ENCODE measurements around the gene PKNOX2. TPM values are rescaled to one million over a fixed set of nuclear protein-coding genes. Genes with fewer than 3 reads are reported as not detected.
A peak's percentile ranks its signal among the peaks of the same experiment; 100 is the strongest.

Gene PKNOX2
- total RNA-seq, 1 donor from 2014 or later: 7.6 TPM

- ATAC-seq (no peak), DNase-seq (no peak)
- intact Hi-C loops (cut with micrococcal nuclease): no loop called here
These were observed 125.7 kb downstream of the PKNOX2 start for GRCh38 chr11:125290263-125290662.

GRCh38 chr11:125292100-125292499 lies 127.5 kb downstream of the PKNOX2 start:
- DNase-seq: no peak
- no peak for ATAC-seq
- intact Hi-C loops (cut with micrococcal nuclease): no loop called here

- no peak for ATAC-seq
- intact Hi-C loops (cut with micrococcal nuclease): no loop called here
- DNase-seq: no peak
These were observed 129.0 kb downstream of the PKNOX2 start for GRCh38 chr11:125293596-125293995.

GRCh38 chr11:125295931-125296330 lies 131.4 kb downstream of the PKNOX2 start:
- intact Hi-C loops (cut with micrococcal nuclease): no loop called here
- ATAC-seq (no peak), DNase-seq (peak; percentile 70)

- ATAC-seq (no peak), DNase-seq (no peak)
- intact Hi-C loops (cut with micrococcal nuclease): no loop called here
These were observed 132.9 kb downstream of the PKNOX2 start for GRCh38 chr11:125297346-125297915.

- no peak for ATAC-seq
These were observed 134.6 kb downstream of the PKNOX2 start for GRCh38 chr11:125299061-125299615.

GRCh38 chr11:125299821-125300220 lies 135.3 kb downstream of the PKNOX2 start:
- intact Hi-C loops (cut with micrococcal nuclease): no loop called here
- ATAC-seq (no peak), DNase-seq (no peak)

More at GRCh38 chr11:125299061-125299615, 134.6 kb downstream of the PKNOX2 start:
- no peak for DNase-seq
- intact Hi-C loops (cut with micrococcal nuclease): no loop called here

- DNase-seq (peak; percentile 54), ATAC-seq (peak; percentile 70)
- intact Hi-C loops (cut with micrococcal nuclease): no loop called here
These were observed 136.3 kb downstream of the PKNOX2 start for GRCh38 chr11:125300791-125301218.

- ATAC-seq: no peak
- intact Hi-C loops (cut with micrococcal nuclease): no loop called here
- DNase-seq: no peak
These were observed 136.8 kb downstream of the PKNOX2 start for GRCh38 chr11:125301346-125301745.

GRCh38 chr11:125303186-125303585 lies 138.6 kb downstream of the PKNOX2 start:
- ATAC-seq (no peak), DNase-seq (no peak)
- intact Hi-C loops (cut with micrococcal nuclease): no loop called here

- DNase-seq: no peak
- intact Hi-C loops (cut with micrococcal nuclease): no loop called here
- no peak for ATAC-seq
These were observed 139.1 kb downstream of the PKNOX2 start for GRCh38 chr11:125303694-125304093.

- ATAC-seq (no peak), DNase-seq (no peak)
- intact Hi-C loops (cut with micrococcal nuclease): no loop called here
These were observed 139.6 kb downstream of the PKNOX2 start for GRCh38 chr11:125304136-125304535.

- DNase-seq (no peak), ATAC-seq (no peak)
- intact Hi-C loops (cut with micrococcal nuclease): no loop called here
These were observed 140.3 kb downstream of the PKNOX2 start for GRCh38 chr11:125304876-125305275.

- intact Hi-C loops (cut with micrococcal nuclease): no loop called here
- DNase-seq (no peak), ATAC-seq (no peak)
These were observed 140.8 kb downstream of the PKNOX2 start for GRCh38 chr11:125305345-125305744.

GRCh38 chr11:125306476-125306875 lies 141.9 kb downstream of the PKNOX2 start:
- ATAC-seq: no peak
- intact Hi-C loops (cut with micrococcal nuclease): no loop called here
- DNase-seq: no peak

GRCh38 chr11:125308246-125308645 lies 143.7 kb downstream of the PKNOX2 start:
- intact Hi-C loops (cut with micrococcal nuclease): no loop called here
- no peak for DNase-seq
- no peak for ATAC-seq

- intact Hi-C loops (cut with micrococcal nuclease): no loop called here
- ATAC-seq (no peak), DNase-seq (no peak)
These were observed 147.8 kb downstream of the PKNOX2 start for GRCh38 chr11:125312391-125312790.

GRCh38 chr11:125312812-125313211 lies 148.3 kb downstream of the PKNOX2 start:
- intact Hi-C loops (cut with micrococcal nuclease): no loop called here
- DNase-seq: no peak
- no peak for ATAC-seq

- ATAC-seq (peak; percentile 34), DNase-seq (no peak)
- intact Hi-C loops (cut with micrococcal nuclease): no loop called here
These were observed 149.0 kb downstream of the PKNOX2 start for GRCh38 chr11:125313271-125314219.

Measured in left ventricle myocardium superior (tissue), 1 donor.